ENCODE results near the gene C1RL. TPM values are rescaled to one million over a fixed set of nuclear protein-coding genes. Genes with fewer than 3 reads are reported as not detected.

Gene C1RL
- 12.4 to 14.9 TPM (median 14.6 TPM) in 5 replicates for total RNA-seq (2022; extraction: Qiagen RNA extraction)

DNA sequence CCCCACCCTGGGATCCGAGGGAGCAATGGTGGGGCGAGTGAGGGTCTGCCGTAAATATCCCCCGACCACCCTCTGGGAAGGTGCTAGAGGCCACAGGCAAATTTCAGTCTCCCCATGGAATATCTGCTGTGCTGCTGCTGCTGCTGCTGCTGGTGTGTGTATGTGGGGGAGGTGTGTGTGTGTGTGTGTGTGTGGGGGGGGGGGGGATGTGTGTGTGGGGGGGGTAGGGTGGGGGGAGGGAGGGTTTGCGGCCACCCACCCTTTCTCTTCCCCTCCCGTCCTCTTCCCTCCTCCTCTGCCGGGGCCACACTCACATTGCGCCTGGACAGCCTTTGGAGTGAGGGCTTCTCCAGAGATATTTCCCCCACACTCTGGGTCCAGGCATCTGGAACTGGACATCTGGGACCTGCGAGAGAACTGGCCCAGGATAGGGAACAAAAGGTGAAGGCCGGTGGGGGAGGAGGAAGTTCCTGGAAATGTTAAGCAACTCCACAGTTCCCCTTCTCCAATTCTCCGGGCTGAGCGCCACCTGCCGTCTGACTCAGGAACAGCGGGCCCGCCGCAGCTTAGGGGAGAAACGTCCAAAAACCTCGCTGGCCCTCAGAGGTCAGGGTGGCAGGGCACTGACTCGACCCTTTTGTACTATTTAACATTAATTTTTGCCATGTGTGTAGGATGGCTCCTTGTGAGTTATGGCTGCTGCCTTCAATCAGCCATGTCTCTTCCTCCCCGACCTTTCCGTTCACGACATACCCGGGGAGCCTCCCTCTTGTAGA is at the start of gene C1RL:
C1RL (minus strand) TSS at position 419 of the 776 bp plus-strand sequence; CDS start at position 385, 34 bp downstream.

GRCh38 chr12:7129872-7130691 is 21.1 kb upstream of the C1RL start, which contains the start of gene CLSTN3:
CLSTN3 (plus strand) TSS chr12:7130371; CDS start chr12:7130649, 278 bp downstream.

DNA sequence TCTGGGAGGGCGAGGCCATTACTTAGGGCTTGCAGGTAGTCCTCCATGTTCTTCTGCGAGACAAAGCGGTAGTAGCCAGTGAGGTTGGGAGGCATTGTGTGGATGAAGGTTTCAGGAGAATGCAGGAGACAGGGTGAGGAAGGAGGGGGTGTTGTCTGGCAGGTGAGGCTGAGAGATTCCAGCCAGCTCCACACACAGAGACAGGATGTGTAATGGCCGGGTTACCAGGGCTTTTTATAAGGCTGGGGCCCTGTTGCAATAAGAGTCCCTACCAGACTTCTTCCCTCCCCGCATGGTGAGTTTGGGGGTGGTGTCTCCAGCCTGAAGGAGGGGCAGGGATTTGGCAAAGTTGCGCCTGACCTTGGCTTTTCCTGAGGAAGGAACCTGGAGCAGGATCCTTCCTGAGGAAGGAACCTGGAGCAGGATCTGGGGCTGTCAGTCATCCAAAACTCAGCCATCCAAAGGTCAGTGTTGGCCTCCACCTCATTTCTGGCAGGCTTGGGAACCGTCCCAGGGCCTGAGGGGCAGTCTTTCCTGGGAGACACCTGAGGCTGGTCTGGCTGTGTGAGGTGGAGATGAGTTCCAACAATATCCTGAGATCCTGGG is 19.8 kb upstream of the C1RL start, which contains the start of gene RBP5:
RBP5 (minus strand) TSS at position 209 of the 606 bp plus-strand sequence; CDS start at position 95, 114 bp downstream.

DNA sequence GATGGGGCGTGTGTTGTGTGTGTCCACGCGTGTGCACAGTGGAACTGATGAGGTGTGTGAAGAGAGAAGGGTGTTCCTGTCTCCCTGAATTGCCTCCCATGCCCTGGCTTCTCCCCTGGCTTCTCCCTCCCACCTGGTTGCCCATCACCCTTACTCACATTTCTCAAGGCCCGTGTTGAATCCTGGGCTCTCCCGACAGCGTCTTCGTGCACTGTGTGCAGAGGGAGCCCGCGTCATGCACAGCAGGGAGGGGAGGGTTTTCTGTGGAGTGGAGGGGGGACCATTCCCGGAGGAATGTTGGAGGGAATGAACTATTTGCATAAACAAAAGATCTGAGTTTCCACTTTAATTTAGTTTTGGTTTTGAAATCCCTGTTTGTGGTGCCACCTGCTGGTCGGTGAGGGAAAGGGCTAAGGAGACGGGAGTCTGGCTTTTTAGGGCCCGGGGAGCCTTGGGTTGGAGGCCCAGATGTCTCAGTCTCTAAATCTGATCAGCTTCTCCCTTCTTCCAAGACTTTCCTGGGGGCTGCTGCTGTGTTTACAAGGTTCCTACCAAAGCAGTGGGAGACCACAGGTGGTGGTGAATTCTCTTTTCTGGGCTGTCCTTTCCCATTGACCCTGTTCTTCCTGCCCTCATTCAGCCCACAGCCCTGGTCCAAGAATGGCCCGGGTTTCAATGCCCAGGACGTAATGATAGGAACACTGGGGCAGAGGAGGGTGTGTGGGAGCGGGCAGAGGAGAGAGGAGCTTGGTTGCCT is 16.6 kb downstream of the C1RL start, which contains the start of gene C1R:
C1R (minus strand) TSS at position 217 of the 757 bp plus-strand sequence; CDS start at position 160, 57 bp downstream.

GRCh38 chr12:7060353-7060954 is 48.6 kb downstream of the C1RL start, which contains the start of gene C1S:
C1S (plus strand) TSS chr12:7060718; CDS start chr12:7061913, 1,195 bp downstream.

Other genes starting within 250 kb of the C1RL start
- gene TPI1, start 241.7 kb downstream of the C1RL start, total RNA-seq (2022; extraction: Qiagen RNA extraction): 1,586 to 1,659 TPM (median 1,629 TPM) in 5 replicates
- 27.8 to 35.3 TPM (median 31.2 TPM) in 5 replicates for gene SPSB2, start 235.9 kb downstream of the C1RL start, total RNA-seq (2022; extraction: Qiagen RNA extraction)
- 15.4 to 18.3 TPM (median 17.3 TPM) in 5 replicates for gene LRRC23, start 204.4 kb downstream of the C1RL start, total RNA-seq (2022; extraction: Qiagen RNA extraction)
- gene ENO2, start 194.6 kb downstream of the C1RL start, total RNA-seq (2022; extraction: Qiagen RNA extraction): 32.5 to 40.3 TPM (median 34.5 TPM) in 5 replicates
- gene ATN1, start 181.3 kb downstream of the C1RL start, total RNA-seq (2022; extraction: Qiagen RNA extraction): 60.2 to 72.4 TPM (median 67.4 TPM) in 5 replicates
- not detected in 5 replicates for gene RNU7-1, start 165.4 kb downstream of the C1RL start, total RNA-seq (2022; extraction: Qiagen RNA extraction)
- gene C12orf57, start 165.2 kb downstream of the C1RL start, total RNA-seq (2022; extraction: Qiagen RNA extraction): 256 to 322 TPM (median 309 TPM) in 5 replicates
- gene PTPN6, start 157.9 kb downstream of the C1RL start, total RNA-seq (2022; extraction: Qiagen RNA extraction): 9.5 to 13.3 TPM (median 11.7 TPM) in 5 replicates
- gene PHB2, start 138.6 kb downstream of the C1RL start, total RNA-seq (2022; extraction: Qiagen RNA extraction): 320 to 342 TPM (median 331 TPM) in 5 replicates
- 60.1 to 66.2 TPM (median 62.6 TPM) in 5 replicates for gene EMG1, start 138.3 kb downstream of the C1RL start, total RNA-seq (2022; extraction: Qiagen RNA extraction)
- gene LPCAT3, start 90.7 kb downstream of the C1RL start, total RNA-seq (2022; extraction: Qiagen RNA extraction): 27.2 to 31.6 TPM (median 29.5 TPM) in 5 replicates
- 40.4 to 68.0 TPM (median 43.8 TPM) in 5 replicates for gene C1S, start 48.5 kb downstream of the C1RL start, total RNA-seq (2022; extraction: Qiagen RNA extraction)
- 27.6 to 49.7 TPM (median 32.4 TPM) in 5 replicates for gene C1R, start 16.8 kb downstream of the C1RL start, total RNA-seq (2022; extraction: Qiagen RNA extraction)
- not detected in 5 replicates for gene RBP5, start 19.7 kb upstream of the C1RL start, total RNA-seq (2022; extraction: Qiagen RNA extraction)
- 14.6 to 16.7 TPM (median 15.2 TPM) in 5 replicates for gene CLSTN3, start 21.2 kb upstream of the C1RL start, total RNA-seq (2022; extraction: Qiagen RNA extraction)
- 22.6 to 33.3 TPM (median 28.8 TPM) in 5 replicates for gene PEX5, start 80.5 kb upstream of the C1RL start, total RNA-seq (2022; extraction: Qiagen RNA extraction)
- not detected in 5 replicates for gene ACSM4, start 194.9 kb upstream of the C1RL start, total RNA-seq (2022; extraction: Qiagen RNA extraction)

Data from A549 treated with Hydrocortisone at 1 μM for 4 hours (cell line).